Vagina (tissue), 2 donors: ENCODE measurements around the gene SLC15A1.

ENCODE experiments used
- POLR2A ChIP-seq, 2 donors: fragments of 450-650 bp; IDR thresholded peaks; one replicate each; pipeline ENCODE4 v1.6.1; 2017; ENCODE audit warnings: antibody characterized with exemption in 2 of 2, mild to moderate bottlenecking in 2 of 2, moderate library complexity in 2 of 2
- TF ChIP-seq, protein P1 (sequence below), 3 experiments: fragments of 450-650 bp in 2 of 3; fragments of 200-600 bp in 1 of 3; sonication (generic) in 1 of 3; IDR thresholded peaks; one replicate each; pipeline ENCODE4 v1.5.1; 2017 to 2019; ENCODE audit warnings: antibody characterized with exemption in 3 of 3, mild to moderate bottlenecking in 2 of 3, moderate library complexity in 2 of 3

GRCh38 chr13:98688373-98688772 lies 64.1 kb downstream of the SLC15A1 start:
- TF ChIP-seq, protein P1, sequence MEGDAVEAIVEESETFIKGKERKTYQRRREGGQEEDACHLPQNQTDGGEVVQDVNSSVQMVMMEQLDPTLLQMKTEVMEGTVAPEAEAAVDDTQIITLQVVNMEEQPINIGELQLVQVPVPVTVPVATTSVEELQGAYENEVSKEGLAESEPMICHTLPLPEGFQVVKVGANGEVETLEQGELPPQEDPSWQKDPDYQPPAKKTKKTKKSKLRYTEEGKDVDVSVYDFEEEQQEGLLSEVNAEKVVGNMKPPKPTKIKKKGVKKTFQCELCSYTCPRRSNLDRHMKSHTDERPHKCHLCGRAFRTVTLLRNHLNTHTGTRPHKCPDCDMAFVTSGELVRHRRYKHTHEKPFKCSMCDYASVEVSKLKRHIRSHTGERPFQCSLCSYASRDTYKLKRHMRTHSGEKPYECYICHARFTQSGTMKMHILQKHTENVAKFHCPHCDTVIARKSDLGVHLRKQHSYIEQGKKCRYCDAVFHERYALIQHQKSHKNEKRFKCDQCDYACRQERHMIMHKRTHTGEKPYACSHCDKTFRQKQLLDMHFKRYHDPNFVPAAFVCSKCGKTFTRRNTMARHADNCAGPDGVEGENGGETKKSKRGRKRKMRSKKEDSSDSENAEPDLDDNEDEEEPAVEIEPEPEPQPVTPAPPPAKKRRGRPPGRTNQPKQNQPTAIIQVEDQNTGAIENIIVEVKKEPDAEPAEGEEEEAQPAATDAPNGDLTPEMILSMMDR (IDR thresholded peaks at IDR 0.05), result no peak
- no peak for TF ChIP-seq POLR2A (IDR thresholded peaks at IDR 0.05)
